GM19468 (cell line): ENCODE results near the gene UBE2C.
"Not testable (repeated sequence)": the region's sequence is repeated elsewhere in the genome, so short reads cannot be mapped to it uniquely, and the experiment has no call there.

Experiments
- ATAC-seq: cut with Tn5 transposase; IDR thresholded peaks from one replicate; pipeline ENCODE4 v1.9.1; 2021; ENCODE audit warnings: mild to moderate bottlenecking, moderate library complexity, moderate number of reproducible peaks; ENCODE audit not compliant: unreplicated experiment; ENCODE audit errors: extremely low read depth

UBE2C gene

GRCh38 chr20:45812157-45813005 lies at the start of gene UBE2C:
TSS of gene UBE2C (plus strand) at chr20:45812644. CDS start at chr20:45812696, 52 bp downstream.
- peak; percentile 90 for ATAC-seq

- not testable (repeated sequence) for ATAC-seq
These were observed 47.7 kb upstream of the UBE2C start for GRCh38 chr20:45764618-45765282.

DNA sequence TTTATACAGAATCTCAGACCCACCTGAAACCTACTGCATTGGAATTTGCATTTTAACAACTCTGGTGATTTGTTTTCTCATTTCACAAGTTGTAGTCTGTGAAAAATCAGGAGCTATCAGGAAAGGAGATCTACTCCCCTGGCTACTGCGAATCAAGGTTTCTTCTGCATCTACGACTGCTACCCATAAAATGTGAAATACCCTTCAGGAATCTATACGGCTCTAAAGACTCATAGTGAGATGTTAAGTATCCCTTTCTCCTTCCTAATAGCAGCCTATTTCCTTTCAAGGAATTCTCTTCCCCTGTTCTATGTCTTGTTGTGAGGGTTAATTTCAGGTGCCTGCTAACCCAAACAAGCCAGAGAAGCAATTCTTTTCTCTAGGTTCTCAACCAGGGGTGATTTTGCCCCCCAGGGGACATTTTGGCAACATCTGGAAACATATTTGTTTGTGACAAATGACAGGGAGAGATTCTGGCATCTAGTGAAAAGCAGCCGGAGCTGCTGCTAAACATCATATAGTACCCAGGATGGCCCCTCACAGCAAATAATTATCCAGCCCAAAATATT lies 47.1 kb upstream of the UBE2C start:
- no peak for ATAC-seq

DNA sequence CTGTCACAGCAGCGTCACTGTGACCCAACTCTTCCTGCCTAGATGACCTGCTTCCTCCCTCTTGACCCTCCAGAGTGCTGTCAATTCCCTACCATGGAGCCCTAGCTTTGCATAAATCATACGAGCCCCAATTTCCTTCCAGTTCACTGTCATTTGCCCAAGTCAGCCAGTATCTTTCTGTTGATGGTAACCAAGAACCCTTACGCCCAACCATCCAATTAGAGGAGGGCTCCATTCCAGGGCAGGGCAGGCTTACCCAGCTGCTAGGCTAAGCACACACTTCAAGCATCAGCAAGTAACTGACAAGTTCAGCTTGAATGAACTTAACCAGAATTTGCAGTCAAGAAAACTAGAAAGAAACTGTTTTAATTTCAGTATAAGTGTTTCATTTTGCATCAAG lies 46.5 kb upstream of the UBE2C start:
- ATAC-seq = no peak

- no peak for ATAC-seq
These were observed 44.0 kb upstream of the UBE2C start for GRCh38 chr20:45768479-45768878.

DNA sequence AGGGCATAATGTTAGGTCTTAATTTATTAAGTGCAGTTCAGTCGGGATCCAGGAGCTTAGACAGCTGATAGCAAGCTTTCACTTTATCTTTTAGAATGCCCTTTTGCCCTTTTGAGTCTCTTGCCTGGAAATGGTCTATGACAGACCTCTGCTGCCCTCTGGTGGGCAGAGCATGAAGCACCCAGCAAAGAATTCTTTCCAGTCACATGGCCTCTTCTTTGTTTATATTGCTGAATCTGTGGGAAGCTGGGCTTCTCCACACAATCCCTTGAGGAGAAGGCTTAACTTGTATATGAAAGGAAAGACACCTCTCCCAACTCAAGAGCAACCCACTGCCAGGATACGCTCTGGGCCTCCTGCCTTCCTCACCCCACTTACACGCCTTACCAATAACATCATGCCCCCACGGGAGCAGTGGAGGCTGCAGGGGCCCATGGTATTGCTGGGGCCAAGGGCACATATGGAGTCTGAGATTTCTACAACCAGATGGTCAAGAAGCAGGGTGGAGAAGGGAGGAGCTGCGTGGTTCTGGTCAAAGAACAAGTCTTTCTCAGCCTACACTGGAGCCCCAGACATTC lies 41.2 kb upstream of the UBE2C start:
- no peak for ATAC-seq

DNA sequence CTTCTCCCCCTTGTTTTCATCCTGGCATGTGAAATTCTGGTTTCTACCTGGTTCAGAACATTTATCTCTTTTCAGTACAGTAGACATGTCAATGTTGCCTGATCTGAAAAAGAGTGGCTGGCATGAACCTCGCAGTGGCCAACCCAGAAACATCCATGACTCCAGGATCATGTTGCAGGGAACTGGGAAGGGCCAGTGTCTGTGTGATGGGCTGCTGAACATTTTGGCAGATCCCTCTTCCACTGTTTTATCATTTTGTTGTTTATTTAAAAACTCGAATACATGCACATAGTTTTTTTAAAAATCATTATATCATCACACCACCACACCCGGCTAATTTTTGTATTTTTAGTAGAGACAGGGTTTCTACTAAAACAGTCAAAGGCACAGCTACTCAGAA lies 39.8 kb upstream of the UBE2C start:
- no peak for ATAC-seq

DNA sequence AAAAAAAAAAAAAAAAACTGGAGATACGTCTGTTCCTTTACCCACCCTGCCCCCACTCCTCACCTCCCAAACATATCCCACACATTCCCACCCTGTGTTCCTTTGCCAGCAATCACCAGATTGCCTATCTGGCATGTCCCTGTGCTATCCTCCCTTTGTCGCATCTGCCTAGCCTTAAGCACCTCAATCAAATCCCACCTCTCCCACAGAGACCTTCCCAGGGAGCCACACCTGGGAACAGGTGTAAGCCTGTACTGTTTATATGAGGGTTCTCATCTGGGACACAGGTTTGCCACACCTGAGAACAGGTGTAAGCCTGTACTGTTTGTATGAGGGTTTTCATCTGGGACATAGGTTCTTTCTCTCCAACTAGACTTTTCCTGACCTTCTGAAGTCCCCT lies 37.5 kb upstream of the UBE2C start:
- ATAC-seq = no peak

DNA sequence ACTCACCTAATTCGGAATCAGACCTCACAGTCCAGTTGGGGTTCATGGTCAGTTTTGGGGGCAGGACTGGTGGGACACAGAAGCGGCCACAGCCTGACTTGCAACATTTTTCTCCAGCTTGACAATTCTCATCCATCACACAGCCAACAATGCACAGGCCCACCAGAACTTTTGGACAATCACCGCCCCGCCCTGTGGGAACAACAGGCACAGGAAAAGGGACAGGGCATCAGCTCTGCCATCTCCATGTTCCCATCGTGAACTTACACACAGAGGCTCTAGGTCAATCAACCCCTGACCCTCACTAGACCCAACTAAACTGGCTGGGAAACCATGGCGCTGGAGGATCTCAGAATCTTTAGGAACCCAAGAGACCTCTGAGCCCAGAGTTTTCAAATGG lies 37.0 kb upstream of the UBE2C start:
- no peak for ATAC-seq

- no peak for ATAC-seq
These were observed 35.5 kb upstream of the UBE2C start for GRCh38 chr20:45776931-45777330.

DNA sequence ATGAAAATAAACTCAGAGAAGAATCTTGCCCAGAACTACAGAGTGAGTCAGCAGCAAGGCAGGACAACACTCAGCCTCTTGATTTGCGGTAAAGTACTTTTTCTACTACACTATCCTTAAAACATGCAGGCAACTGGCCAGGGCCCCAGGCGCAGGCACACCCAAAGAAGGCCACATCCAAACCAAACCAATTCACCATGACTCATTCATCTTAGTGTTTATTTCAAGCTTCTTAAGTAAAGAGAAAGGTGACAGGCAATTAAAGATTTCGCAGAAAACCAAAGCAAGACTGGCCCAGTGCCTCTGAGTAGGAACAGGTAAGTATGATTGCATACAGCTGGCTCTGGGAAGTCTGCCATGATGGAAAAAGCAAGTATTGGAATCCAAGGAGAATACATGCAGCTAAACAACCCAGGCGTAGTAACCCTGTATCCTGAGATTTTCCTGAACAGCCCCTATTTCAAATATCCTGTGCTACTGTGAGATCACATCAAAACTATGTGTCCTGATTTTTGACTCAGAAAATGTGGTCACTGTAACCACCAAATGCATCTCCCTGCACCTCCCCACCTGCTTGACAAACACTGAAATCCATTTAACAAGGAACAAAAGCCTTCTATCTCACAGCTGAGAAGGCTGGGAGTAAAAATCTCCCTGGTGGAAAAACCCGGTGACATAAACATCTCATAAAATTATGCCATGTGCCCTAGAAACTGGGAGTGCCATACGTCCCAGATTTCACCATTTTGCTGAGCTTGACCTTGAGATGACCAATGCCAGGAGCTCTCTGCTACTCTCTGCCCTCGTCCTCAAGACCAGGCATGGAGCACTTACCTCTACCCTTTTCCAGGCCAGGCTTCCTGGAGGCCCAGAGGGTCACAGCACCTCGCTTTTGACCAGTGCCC lies 33.2 kb upstream of the UBE2C start:
- ATAC-seq = no peak

DNA sequence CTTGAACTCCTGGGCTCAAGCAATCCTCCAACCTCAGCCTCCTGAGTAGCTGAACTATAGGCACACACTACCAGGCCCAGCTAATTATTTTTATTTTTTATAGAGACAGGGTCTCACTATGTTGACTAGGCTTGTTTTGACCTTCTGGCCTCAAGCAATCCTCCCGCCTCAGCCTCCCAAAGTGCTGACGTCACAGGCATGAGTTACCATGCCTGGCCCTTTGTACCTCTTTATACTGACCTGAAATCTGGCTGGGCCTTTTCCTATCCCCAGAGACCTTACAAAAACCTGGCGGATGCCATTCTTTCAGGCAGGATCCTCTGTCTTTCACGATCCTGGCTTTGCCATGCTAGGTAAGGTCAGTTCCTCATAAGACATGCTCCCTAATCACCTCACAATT lies 32.3 kb upstream of the UBE2C start:
- ATAC-seq = no peak

DNA sequence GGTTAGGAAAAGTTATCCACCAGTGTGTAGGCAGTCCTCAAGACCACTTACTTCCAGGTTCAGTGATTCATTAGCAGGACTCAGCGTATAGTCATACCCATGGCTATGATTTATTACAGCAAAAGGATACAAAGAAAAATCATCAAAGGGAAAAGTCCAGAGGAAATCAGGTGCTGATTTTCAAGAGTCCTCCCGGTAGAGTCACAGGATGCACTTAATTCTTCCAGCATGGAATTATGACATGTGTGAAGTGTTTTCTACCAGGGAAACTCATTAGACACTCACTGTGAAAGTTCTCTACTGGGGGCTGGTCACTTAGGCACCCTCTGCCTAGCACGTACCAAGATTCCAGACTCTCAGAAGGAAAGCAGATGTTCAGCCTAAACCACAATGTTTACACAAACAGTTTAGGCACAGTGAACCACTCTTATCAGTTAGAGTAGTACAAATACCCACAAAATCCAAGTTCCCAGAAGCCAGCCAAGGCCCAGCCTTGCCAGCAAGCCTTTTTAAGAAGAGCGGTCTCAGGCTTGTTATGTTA lies 31.0 kb upstream of the UBE2C start:
- ATAC-seq = no peak

DNA sequence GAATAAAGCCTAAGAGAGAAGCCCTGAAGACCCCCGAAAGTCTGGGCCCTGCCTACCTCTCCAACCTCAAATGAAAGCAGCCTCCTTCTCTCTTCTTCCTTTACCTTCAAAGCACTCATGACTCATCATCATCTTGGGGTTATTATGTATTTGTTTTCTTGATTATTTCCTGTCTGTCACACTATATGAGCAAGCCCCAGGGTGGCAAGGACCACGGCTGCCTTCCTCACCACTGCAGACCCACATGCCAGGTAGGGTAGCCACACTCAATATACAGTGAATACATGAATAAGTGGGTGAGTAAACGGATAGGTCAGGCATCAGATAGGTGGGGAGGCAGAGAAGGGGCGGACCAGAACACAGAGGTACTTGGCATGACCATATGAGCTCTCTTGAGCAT lies 29.6 kb upstream of the UBE2C start:
- no peak for ATAC-seq

- no peak for ATAC-seq
These were observed 28.7 kb upstream of the UBE2C start for GRCh38 chr20:45783656-45784294.

DNA sequence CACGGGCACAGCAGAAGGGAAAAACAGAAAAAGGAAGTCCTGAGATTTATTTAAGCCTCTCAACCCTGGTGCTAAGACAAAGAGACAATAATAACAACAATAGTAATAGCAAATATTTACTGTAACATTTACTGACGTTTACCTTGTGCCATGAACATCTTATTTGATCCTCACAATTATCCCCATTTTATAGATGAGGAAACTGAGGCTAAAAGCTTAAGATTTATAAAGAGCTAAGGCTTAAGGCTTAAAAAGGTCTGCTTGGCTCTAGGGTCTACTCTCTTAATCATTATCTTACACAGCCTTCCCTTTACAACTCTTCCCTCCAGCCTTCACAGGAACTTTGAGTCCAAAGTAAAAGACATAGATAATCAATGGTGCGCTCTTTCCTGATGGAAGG lies 24.1 kb upstream of the UBE2C start:
- ATAC-seq = no peak

DNA sequence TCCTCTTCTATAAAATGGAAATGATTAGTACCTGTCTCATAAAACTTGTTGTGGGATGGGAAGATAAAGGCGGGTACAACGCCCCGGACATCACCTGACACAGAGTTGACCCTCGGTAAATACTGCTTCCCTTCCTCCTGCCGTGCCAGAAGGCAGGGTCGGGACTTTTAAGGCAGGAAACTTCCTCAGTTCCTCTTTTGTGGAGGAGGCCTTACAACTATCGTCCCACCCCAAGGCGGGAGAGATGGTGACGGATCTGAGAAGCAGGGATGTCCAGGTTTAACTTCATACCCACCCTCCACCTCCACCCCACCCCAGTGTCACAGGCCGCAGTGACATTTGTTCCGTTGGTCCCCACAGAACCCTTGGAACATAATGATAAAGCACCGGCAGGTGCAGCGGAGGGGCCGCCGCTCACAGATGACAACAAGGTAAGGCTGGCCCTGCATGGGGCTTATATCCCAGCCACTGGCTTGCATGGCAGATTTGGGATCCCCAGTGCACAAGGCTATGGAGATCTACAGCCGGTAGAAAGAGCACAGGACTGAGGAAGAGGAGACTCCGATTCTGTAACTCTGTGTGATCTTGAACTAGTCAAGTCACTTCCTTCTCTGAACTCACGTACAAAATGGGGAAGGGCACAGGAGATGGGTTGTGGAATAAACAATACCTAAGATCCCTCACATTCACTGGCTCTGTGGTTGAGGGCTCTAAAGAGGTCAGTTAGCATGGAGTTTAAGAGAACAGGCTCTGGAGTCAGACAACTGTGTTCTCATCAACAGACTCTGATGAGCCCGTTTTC lies 19.9 kb upstream of the UBE2C start:
- no peak for ATAC-seq

DNA sequence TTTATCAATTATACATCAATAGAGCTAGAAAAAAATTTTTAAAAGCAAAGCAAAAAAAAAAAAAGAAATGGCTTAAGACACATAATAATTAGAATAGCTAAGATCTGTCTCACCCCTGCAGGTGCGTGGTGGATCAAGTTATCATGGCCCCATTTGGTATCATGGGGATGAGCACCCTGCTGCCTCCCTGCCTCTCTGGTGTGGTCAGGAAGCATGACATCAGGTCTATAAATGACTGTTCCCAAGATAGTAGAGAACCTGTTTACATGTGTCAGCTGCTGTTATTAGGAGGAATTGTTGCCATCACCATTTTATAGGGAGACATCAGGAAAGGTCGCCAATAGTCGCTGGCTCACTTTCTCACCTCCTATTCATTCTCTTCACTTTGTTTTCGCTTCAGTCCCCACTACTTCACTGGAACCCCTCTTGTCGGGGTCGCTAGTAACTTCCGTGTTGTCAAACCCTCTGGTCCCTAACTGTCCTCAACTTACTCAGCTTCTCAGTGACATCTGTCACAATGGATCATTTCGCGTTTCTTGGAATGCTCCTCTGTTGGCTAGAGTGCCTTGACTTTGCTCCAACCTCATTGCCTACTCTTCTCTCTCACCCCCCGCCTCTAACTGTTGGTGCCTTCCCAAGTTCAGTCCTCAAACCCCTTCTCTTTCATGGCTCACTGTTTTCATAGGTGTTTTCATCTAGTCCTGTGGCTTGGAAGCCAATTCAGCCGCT lies 15.9 kb upstream of the UBE2C start:
- no peak for ATAC-seq
